ENCODE measurements around the gene DTD1. TPM values are rescaled to one million over a fixed set of nuclear protein-coding genes. Genes with fewer than 3 reads are reported as not detected.

DTD1 gene
- total RNA-seq, 1 donor from 2014 or later = 35.5 TPM

DNA sequence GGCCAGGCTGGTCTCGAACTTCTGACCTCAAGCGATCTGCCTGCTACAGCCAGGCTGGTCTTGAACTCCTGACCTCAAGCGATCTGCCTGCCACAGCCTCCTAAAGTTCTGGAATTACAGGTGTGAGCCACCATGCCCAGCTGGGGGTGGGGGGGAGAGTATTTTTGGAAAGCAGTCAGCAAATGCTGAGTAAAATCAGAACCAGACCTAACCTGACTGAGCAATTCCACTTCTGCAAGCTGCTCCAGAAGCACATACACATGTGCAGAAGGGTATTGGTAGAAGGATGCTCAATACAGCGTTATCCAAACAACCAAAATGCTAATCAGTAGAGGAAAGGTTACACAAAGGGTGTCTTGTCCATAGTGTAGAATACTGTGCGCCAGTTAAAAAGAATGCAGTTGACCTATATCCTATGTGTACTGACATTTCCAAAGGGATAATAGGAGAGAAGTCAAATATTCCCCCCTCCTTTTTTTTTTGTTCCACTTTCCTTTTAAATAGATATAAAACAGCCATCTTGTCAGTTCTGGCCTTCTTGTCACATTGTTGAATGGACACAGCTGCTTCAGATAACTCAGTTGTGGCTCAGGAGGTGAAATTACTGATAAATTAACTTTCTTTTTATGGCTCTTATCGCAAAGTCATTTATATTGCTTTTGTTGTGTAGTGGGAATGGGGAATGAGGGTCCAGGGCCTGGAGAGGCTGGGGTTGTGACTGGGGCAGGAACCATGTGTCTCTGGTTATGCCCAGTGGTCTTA is 74.6 kb downstream of the DTD1 start:
- DNase-seq (ENCODE audit: low read depth in 2 of 2) = no peak

GRCh38 chr20:18663932-18664331 is 76.1 kb downstream of the DTD1 start:
- DNase-seq (ENCODE audit: low read depth in 2 of 2) = peak in 1 of 2 donors; percentile 5

DNA sequence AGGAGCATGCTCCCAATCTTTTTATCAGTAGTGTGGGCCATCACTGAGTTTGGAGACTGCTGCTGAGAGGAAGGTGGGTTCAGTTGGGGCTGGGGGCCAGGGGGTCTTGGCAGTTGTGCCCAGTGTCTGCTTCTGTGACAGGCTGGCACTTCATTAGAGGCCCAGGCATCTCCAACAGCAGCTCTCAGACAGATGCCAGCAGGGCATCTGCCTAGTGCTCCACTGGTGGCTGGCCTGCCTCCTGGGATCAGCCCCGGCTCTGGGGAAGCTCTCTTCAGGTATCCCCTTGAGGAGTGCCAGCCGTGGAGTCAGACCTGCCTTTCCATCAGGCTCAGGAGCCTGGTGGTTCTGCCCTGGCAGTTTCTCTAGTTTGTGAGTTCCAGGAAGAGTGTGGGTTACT is 77.3 kb downstream of the DTD1 start:
- DNase-seq (ENCODE audit: low read depth in 2 of 2) = no peak

GRCh38 chr20:18666803-18667415 is 79.1 kb downstream of the DTD1 start:
- DNase-seq (ENCODE audit: low read depth in 2 of 2) = no peak

DNA sequence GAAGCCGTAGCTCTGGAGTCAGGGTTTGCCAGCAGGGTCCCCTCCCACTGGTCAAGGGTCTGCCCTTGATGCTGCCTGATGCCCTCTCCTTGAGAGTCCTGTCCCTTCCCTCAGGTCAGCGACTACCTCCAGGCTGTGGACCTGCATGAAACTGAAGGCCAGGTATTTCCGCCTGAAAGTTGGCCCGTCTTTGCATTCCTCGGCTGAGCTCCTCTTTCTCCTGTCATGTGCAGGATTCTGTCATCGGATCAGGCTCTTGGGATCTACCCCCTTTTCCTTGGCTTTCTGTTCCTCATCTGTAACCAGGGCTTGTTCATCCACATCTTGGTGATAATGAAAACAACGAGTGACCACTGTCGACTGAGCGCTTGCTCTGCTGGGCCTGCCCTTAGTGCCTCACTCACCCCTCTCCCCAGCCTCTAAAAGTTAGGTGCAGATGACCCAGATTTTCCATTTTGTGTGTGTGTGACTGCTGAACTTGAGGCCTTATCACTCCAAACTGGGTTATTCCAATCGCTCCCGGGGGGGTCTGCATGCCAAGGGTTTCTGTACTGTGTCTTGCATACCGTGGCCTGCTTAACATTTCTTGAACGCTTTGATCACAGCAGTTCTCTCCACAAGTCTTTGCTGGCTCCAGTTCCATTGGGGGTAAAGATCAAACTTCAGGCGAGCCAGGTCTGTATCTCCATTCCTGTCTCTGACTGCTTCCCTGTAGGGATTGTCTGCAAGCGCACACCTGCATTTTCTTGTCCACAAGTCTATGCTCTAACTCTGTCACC is 81.6 kb downstream of the DTD1 start:
- no peak for DNase-seq (ENCODE audit: low read depth in 2 of 2)

- DNase-seq (ENCODE audit: low read depth in 2 of 2) = no peak
These were observed 83.4 kb downstream of the DTD1 start for GRCh38 chr20:18671203-18671710.

- DNase-seq (ENCODE audit: low read depth in 2 of 2) = no peak
These were observed 85.0 kb downstream of the DTD1 start for GRCh38 chr20:18672834-18673233.

DNA sequence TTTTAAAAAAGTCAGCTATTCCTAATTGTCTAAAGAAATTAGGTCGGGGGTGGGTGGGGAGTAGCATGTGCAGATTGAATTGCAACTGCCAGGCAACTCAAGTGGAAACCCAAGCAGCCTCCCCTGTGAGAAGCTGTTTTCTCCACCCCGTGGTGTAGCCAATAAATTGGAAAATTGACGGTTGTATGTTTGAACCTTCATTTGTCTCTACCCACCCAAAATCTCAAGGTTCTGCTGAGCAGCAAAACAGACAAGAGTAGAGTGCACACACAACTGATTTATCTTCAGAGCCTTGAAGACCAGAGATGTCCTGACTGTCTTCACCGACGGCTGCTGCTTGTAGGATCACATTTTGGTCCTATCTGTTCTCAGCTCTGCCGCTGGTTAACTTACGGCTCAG is 88.5 kb downstream of the DTD1 start:
- DNase-seq (ENCODE audit: low read depth in 2 of 2) = no peak

DNA sequence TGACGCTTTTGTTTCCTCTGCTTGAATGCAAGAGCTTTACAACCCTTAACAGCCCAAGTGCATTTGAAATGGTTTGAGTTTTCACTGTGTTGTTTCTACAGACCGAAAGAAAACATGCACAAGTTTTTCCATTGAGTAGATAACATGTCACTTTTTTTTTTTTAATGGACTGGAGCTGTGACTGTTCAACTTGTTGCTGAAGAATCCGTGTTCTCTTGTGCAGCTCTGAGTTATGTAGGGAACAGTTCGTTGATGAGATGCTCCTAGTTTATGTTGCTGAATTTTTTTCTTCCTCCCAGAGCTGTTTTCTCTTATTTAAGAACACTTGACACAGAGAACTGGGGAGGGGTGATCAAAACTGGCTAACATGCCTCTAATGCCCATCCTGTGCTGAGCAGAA is 89.3 kb downstream of the DTD1 start:
- DNase-seq (ENCODE audit: low read depth in 2 of 2) = no peak

DNA sequence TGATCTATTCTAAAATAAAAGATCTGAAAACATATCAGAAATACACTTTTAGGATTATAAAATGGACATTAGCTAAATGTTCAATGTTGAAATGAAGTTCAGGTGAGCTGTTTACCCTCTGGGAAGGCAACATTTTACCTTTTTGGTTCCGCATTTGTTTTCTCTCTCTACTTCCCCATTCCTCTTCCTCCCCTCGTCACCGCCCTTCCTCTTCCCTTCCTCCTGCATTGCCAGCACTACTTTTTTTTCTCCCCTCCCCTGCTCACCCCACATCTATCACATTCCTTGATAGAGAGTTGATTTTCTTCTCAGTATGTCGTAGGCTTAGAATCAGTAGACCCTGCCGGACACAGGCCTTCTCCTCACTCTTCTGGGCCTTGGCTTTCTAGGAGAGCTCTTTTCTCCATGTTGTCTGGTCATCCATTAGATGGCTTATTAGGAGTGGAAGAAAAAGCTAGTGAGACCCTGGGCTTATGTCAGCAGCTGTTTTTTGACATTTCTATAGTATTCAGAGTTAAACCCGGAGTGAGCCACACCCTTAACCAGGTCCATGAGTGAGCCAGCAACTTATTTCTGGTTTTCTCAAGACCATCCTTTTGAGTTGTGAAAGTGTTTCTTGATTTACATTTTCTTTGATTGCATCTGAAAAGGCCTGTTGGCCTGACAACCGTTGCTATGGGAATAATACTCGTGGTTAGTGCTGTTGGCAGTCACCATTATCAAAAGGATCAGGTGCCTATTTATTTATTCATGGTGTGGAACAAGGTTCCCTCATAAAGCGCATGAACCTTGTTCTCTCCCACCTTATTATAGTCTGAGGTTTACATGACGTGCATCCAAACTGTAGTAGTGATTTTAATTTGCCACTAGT is 90.9 kb downstream of the DTD1 start:
- DNase-seq (ENCODE audit: low read depth in 2 of 2) = peak; percentile 11 to 14

DNA sequence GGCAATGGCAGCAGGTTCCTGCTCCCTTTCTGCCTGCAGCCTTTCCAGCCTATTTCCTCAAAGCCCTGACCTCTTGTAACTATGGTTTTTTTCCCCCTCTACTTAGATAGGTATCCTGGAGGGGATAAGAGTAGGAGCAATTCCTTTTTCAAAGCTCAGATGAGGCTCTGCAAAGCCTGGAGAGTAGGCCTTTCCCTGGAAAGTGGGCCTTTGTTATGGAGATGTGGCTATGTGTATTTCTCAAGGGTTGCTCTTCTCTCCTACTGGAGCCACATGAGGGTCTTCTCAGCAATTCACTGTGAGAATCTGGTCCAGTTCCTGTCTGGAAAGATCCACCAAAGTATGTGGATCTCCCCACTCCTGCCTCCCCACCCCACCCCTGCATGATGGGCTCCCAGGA is 96.0 kb downstream of the DTD1 start:
- DNase-seq (ENCODE audit: low read depth in 2 of 2) = no peak

- DNase-seq (ENCODE audit: low read depth in 2 of 2) = no peak
These were observed 96.9 kb downstream of the DTD1 start for GRCh38 chr20:18684775-18685174.

DNA sequence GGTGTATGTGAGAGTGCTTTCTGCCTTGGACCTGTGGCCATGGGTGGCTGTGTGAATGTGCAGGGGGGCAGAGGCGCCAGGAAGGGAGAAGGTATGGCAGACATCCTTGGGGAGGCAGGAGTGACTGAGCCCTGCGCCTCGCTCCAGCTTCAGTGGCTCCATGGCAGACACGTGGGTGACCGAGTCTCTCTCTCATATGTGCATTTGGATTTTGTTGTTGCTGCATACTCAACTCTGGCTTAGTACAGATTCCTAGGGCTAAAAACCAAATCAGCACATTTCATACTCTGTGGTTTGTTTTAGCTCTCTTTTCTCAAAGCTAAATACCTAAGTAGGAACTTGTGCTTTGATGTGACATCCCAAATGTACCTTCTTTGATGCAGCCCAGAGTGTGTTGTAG is 97.6 kb downstream of the DTD1 start:
- no peak for DNase-seq (ENCODE audit: low read depth in 2 of 2)

DNA sequence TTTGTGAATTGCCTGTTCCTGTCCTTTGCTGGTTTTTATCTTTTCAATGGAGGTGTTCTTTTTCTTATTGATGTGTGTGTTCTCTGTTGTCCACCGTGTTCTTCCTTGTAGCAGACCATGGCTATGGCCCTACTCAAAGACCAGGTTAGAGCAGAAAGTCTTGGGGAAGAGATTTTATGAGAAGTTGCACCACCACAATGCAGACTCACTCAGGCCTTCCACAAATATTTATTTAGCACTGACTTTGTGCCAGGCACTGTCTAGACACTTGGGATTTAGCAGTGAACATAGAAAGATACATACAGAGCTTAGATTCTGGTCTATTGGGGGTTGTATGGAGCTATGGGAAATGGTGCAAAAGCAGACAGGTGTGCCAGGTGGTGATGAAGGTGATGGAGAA is 98.8 kb downstream of the DTD1 start:
- DNase-seq (ENCODE audit: low read depth in 2 of 2) = no peak

GRCh38 chr20:18688676-18689075 is 100.8 kb downstream of the DTD1 start:
- no peak for DNase-seq (ENCODE audit: low read depth in 2 of 2)

DNA sequence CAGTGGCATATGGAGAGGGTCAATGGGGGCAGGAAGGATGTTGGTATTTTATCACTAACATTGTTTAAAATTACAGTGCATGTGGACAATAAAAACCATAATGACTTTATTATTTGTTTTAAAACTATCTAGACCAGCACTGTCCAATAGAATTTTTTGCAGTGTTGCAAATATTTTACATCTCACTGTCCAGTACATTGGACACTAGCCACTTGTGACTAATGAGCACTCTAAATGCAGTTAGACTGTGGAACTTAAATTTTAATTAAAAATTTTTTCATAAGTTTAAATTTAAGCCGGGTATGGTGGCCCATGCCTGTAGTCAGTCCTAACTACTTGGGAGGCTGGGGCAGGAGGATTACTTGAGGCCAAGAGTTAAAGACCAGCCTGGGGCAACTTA is 101.7 kb downstream of the DTD1 start:
- no peak for DNase-seq (ENCODE audit: low read depth in 2 of 2)

- no peak for DNase-seq (ENCODE audit: low read depth in 2 of 2)
These were observed 104.6 kb downstream of the DTD1 start for GRCh38 chr20:18692447-18692846.

- DNase-seq (ENCODE audit: low read depth in 2 of 2) = no peak
These were observed 106.2 kb downstream of the DTD1 start for GRCh38 chr20:18694071-18694470.

DNA sequence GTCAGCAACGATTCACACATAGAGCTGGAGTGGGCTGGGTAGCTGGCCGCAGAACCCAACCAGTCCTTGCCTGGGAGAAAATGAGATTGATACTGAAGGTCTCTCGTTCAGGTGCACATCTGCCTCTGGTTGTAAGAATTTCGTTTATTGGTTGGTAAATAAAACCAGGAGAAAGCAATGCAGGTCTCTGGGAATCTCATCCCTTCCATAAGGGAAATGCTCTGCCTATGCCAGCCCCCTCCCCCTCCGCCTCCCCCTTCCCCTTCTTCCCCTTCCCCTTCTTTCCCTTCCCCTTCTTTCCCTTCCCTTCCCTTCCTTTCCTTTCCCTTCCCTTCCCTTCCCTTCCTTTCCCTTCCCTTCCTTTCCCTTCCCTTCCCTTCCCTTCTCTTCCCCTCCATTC is 107.3 kb downstream of the DTD1 start:
- no peak for DNase-seq (ENCODE audit: low read depth in 2 of 2)

DNA sequence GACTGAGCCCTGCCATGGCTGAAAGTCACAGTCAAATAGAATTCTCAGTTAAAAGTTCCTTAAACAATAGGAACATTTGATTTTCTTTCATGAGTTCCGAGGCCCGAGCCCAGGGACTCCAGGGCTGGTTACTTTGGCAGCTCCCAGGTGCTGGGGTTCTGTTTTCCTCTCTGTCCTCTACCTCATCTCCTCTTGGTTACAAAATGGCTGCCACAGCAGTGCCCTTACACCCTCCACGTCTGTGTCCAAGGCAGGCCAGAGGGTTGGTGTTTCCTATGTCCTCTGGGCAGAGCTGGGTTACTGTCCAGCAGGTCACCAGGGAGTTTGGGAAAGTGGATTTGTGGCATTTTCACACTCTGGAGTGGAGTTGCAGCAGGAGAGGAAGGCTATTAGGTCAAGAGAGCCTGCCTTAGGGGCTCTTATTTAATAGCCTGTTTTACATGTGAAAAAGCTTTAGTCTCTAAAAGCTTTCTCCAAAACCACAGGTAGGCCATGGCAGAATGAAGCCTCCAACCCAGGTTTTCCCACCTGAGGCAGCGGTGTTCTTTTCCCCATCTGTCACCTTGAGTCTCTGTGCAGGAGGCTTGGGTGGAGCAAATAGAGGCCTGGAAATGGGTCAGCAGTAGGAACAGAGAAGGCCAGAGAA is 111.0 kb downstream of the DTD1 start:
- DNase-seq (ENCODE audit: low read depth in 2 of 2) = no peak

GRCh38 chr20:18701969-18702368 is 114.1 kb downstream of the DTD1 start:
- DNase-seq (ENCODE audit: low read depth in 2 of 2) = no peak

All from lung microvascular endothelial cell (primary cell).